Mesothelial cell of epicardium (in vitro differentiated cells): ENCODE results near the gene UBE2R2. TPM values are rescaled to one million over a fixed set of nuclear protein-coding genes. Genes with fewer than 3 reads are reported as not detected.

ENCODE experiments used
- DNase-seq, 2 experiments: peaks; one replicate each; pipeline ENCODE4 v3.0.0; 2021; ENCODE audit warnings: low spot score in 2 of 2; ENCODE audit not compliant: unreplicated experiment in 2 of 2
- H3K27ac Mint-ChIP-seq: 2 replicates; pipeline ENCODE4 v1.8.0; 2021; ENCODE audit warnings: mixed read lengths
- H3K27me3 Mint-ChIP-seq: 2 replicates; pipeline ENCODE4 v1.8.0; 2021; ENCODE audit warnings: low read depth, mixed read lengths
- H3K36me3 Mint-ChIP-seq: 2 replicates; pipeline ENCODE4 v1.8.0; 2021; ENCODE audit warnings: mixed read lengths
- H3K4me1 Mint-ChIP-seq: 2 replicates; pipeline ENCODE4 v1.8.0; 2021; ENCODE audit warnings: mixed read lengths
- H3K4me3 Mint-ChIP-seq: 2 replicates; pipeline ENCODE4 v1.8.0; 2021; ENCODE audit warnings: mild to moderate bottlenecking, moderate library complexity, mixed read lengths
- H3K9me3 Mint-ChIP-seq: 2 replicates; pipeline ENCODE4 v1.8.0; 2021; ENCODE audit warnings: mixed read lengths
- total RNA-seq: library from RNA; stranded (reverse); gene quantifications from 3 replicates; pipeline ENCODE4 v1.2.1, GENCODE V29; 2021
- TF ChIP-seq, protein P1 (sequence below): fragments of 200-600 bp; sonication (generic); IDR thresholded peaks from one replicate; pipeline ENCODE4 v1.5.0; 2021; ENCODE audit warnings: antibody characterized with exemption; ENCODE audit not compliant: unreplicated experiment

UBE2R2 gene
- total RNA-seq, 1 donor from 2014 or later: 59.9 TPM

GRCh38 chr9:33907347-33907746, 90.4 kb downstream of the UBE2R2 start:
- Mint-ChIP-seq H3K4me3 (no peak overlapping the region), H3K9me3 (no peaks in the 10 kb centered on the region), H3K4me1 (peaks cover 17% of the 10 kb centered on the region), H3K36me3 (peaks cover 14% of the 10 kb centered on the region), H3K27me3 (no peaks in the 10 kb centered on the region), H3K27ac (peak overlapping the region; percentile 7)
- TF ChIP-seq, protein P1, sequence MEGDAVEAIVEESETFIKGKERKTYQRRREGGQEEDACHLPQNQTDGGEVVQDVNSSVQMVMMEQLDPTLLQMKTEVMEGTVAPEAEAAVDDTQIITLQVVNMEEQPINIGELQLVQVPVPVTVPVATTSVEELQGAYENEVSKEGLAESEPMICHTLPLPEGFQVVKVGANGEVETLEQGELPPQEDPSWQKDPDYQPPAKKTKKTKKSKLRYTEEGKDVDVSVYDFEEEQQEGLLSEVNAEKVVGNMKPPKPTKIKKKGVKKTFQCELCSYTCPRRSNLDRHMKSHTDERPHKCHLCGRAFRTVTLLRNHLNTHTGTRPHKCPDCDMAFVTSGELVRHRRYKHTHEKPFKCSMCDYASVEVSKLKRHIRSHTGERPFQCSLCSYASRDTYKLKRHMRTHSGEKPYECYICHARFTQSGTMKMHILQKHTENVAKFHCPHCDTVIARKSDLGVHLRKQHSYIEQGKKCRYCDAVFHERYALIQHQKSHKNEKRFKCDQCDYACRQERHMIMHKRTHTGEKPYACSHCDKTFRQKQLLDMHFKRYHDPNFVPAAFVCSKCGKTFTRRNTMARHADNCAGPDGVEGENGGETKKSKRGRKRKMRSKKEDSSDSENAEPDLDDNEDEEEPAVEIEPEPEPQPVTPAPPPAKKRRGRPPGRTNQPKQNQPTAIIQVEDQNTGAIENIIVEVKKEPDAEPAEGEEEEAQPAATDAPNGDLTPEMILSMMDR: no peak
- no peak for DNase-seq

GRCh38 chr9:33908114-33908513, 91.2 kb downstream of the UBE2R2 start:
- no peak overlapping the region for H3K4me3 Mint-ChIP-seq
- no peak for DNase-seq
- H3K27ac Mint-ChIP-seq: no peak overlapping the region
- TF ChIP-seq, protein P1: no peak
- peaks cover 16% of the 10 kb centered on the region for H3K36me3 Mint-ChIP-seq
- no peaks in the 10 kb centered on the region for H3K9me3 Mint-ChIP-seq
- H3K4me1 Mint-ChIP-seq: peaks cover 17% of the 10 kb centered on the region
- no peaks in the 10 kb centered on the region for H3K27me3 Mint-ChIP-seq

DNA sequence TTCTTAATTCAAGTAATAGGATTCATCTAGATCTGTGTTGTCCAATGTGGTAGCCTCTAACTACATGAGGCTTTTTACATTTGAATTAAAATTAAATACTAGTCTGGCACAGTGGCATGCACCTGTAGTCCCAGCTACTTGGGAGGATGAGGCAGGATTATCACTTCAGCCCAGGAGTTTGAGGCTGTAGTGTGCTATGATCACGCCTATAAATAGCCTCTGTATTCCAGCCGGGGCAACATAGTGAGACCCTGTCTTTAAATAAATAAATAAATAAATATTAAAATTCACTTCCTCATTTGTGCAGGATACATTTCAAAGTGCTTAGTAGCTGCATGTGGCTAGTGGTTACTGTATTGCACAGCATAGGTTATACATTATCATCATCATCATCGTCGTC, 91.8 kb downstream of the UBE2R2 start:
- H3K4me1 Mint-ChIP-seq: peaks cover 10% of the 10 kb centered on the region
- peaks cover 16% of the 10 kb centered on the region for H3K36me3 Mint-ChIP-seq
- H3K4me3 Mint-ChIP-seq: no peak overlapping the region
- TF ChIP-seq, protein P1: no peak
- no peak for DNase-seq
- H3K27me3 Mint-ChIP-seq: no peaks in the 10 kb centered on the region
- H3K27ac Mint-ChIP-seq: no peak overlapping the region
- H3K9me3 Mint-ChIP-seq: no peaks in the 10 kb centered on the region

DNA sequence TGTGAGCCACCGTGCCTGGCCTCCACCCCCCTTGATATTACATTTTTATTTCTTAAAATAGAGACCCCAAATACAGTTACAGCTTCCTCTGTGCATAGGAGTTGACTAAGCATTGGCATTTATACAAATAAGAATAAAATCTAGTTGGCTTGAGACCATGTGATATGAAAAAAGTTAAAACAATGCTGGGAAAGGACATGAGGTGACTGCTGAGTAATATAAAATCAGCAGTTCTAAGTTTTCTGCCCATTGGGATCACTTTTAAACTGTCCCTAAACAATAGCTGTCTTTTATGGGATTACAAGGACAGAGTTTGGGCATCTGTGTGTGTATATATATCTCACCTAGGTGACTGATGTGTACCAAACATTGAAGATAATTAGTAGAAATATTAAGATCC, 96.6 kb downstream of the UBE2R2 start:
- Mint-ChIP-seq H3K36me3 (peaks cover 32% of the 10 kb centered on the region), H3K27ac (no peak overlapping the region), H3K4me3 (no peak overlapping the region), H3K27me3 (no peaks in the 10 kb centered on the region), H3K4me1 (peaks cover 6% of the 10 kb centered on the region), H3K9me3 (no peaks in the 10 kb centered on the region)
- TF ChIP-seq, protein P1: no peak
- no peak for DNase-seq

DNA sequence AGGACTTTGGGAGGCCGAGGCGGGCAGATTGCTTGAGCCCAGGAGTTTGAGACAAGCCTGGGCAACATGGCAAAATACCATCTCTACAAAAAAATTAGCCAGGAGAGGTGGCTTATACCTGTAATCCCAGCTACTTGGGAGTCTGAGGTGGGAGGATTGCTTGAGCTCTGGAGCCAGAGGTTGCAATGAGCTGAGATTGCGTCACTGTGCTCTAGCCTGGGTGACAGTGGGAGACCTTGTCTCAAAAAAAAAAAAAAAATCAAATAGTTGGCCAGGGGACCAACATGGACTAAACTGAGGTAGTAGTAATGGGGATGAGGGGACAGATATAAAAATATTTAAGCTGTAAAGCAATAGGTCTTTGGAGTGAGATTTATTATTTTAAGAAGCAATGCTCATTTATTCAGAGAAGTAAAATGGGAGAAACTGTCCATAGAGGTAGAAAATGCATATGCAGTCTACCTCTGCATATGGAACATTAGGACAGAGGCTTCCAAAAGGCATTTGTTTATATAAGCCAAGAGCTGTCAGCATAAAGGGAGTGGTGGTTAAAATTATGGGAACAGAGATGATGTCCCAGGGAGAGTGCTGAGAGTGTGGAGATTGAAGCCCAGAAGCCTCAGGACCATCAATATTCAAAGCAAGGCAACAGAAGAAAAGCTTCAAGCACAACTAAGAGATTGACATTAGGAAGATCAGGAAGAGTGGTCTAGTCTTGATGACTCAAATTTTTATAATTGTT, 98.1 kb downstream of the UBE2R2 start:
- H3K4me3 Mint-ChIP-seq: no peak overlapping the region
- H3K9me3 Mint-ChIP-seq: no peaks in the 10 kb centered on the region
- H3K27ac Mint-ChIP-seq: peak overlapping the region; percentile 48

More for the DNA sequence above, 98.1 kb downstream of the UBE2R2 start:
- H3K27me3 Mint-ChIP-seq: no peaks in the 10 kb centered on the region
- H3K36me3 Mint-ChIP-seq: peaks cover 31% of the 10 kb centered on the region
- no peak for DNase-seq
- H3K4me1 Mint-ChIP-seq: peaks cover 6% of the 10 kb centered on the region
- TF ChIP-seq, protein P1: no peak
